CD4-positive, alpha-beta T cell treated with Interleukin-4 for 1 hour (primary cell): ENCODE data around the gene TEAD1.

Source experiments
- DNase-seq, 2 donors: peaks; one replicate each; pipeline ENCODE4 v3.0.0-alpha.2; 2020 to 2022

The TEAD1 gene

GRCh38 chr11:12768726-12769673 is 94.8 kb downstream of the TEAD1 start:
- DNase-seq = no peak

GRCh38 chr11:12769834-12770345 is 95.7 kb downstream of the TEAD1 start:
- DNase-seq = no peak

- DNase-seq = no peak
These were observed 96.2 kb downstream of the TEAD1 start for GRCh38 chr11:12770435-12770834.

GRCh38 chr11:12770966-12771597 is 96.9 kb downstream of the TEAD1 start:
- DNase-seq = no peak

GRCh38 chr11:12771875-12772274 is 97.7 kb downstream of the TEAD1 start:
- DNase-seq = no peak

- no peak for DNase-seq
These were observed 98.1 kb downstream of the TEAD1 start for GRCh38 chr11:12772324-12772723.

- no peak for DNase-seq
These were observed 99.4 kb downstream of the TEAD1 start for GRCh38 chr11:12773591-12773990.

- DNase-seq = no peak
These were observed 101.7 kb downstream of the TEAD1 start for GRCh38 chr11:12775955-12776354.

GRCh38 chr11:12777208-12777874 is 103.1 kb downstream of the TEAD1 start:
- DNase-seq = no peak

- DNase-seq = no peak
These were observed 104.2 kb downstream of the TEAD1 start for GRCh38 chr11:12778240-12778905.

- DNase-seq = no peak
These were observed 109.5 kb downstream of the TEAD1 start for GRCh38 chr11:12783765-12784164.

GRCh38 chr11:12784445-12784844 is 110.2 kb downstream of the TEAD1 start:
- no peak for DNase-seq

GRCh38 chr11:12784987-12785386 is 110.8 kb downstream of the TEAD1 start:
- DNase-seq = no peak

- DNase-seq = no peak
These were observed 111.7 kb downstream of the TEAD1 start for GRCh38 chr11:12785901-12786300.

GRCh38 chr11:12786450-12786849 is 112.2 kb downstream of the TEAD1 start:
- DNase-seq = no peak

GRCh38 chr11:12786891-12787290 is 112.7 kb downstream of the TEAD1 start:
- DNase-seq = no peak

GRCh38 chr11:12787847-12788246 is 113.6 kb downstream of the TEAD1 start:
- DNase-seq = no peak

- DNase-seq = no peak
These were observed 114.8 kb downstream of the TEAD1 start for GRCh38 chr11:12789054-12789453.

GRCh38 chr11:12789596-12790215 is 115.5 kb downstream of the TEAD1 start:
- no peak for DNase-seq

- no peak for DNase-seq
These were observed 116.8 kb downstream of the TEAD1 start for GRCh38 chr11:12790861-12791616.

GRCh38 chr11:12792018-12792417 is 117.8 kb downstream of the TEAD1 start:
- no peak for DNase-seq

GRCh38 chr11:12792590-12792989 is 118.4 kb downstream of the TEAD1 start:
- DNase-seq = no peak
